ENCODE results near the gene MRFAP1L1.

DNA sequence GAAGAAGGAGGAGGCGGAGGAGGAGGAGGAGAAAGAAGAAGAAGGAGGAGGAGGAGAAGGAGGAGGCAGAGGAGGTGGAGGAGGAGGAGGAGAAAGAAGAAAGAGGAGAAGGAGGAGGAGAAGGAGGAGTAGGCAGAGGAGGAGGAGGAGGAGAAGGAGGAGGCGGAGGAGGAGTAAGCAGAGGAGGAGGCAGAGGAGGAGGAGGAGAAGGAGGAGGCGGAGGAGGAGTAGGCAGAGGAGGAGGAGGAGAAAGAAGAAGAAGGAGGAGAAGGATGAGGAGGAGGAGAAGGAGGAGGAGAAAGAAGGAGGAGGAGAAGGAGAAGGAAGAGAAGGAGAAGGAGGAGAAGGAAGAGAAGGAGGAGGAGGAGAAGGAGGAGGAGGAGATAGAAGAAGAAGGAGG, 49.2 kb downstream of the MRFAP1L1 start:
- TF ChIP-seq, protein P1, sequence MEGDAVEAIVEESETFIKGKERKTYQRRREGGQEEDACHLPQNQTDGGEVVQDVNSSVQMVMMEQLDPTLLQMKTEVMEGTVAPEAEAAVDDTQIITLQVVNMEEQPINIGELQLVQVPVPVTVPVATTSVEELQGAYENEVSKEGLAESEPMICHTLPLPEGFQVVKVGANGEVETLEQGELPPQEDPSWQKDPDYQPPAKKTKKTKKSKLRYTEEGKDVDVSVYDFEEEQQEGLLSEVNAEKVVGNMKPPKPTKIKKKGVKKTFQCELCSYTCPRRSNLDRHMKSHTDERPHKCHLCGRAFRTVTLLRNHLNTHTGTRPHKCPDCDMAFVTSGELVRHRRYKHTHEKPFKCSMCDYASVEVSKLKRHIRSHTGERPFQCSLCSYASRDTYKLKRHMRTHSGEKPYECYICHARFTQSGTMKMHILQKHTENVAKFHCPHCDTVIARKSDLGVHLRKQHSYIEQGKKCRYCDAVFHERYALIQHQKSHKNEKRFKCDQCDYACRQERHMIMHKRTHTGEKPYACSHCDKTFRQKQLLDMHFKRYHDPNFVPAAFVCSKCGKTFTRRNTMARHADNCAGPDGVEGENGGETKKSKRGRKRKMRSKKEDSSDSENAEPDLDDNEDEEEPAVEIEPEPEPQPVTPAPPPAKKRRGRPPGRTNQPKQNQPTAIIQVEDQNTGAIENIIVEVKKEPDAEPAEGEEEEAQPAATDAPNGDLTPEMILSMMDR (IDR thresholded peaks at IDR 0.05; ENCODE audit: insufficient read depth, low read length): no peak
- no peak for TF ChIP-seq SPI1 (IDR thresholded peaks at IDR 0.05; ENCODE audit: borderline replicate concordance, low read depth)
